GM12878 (cell line): ENCODE measurements around the gene FAM13C. TPM values are rescaled to one million over a fixed set of nuclear protein-coding genes. Genes with fewer than 3 reads are reported as not detected.

Experiments
- ATAC-seq: fragments of 200-7000 bp; cut with Tn5 transposase; 3 replicates; pipeline ENCODE4 v1.9.1; 2020; ENCODE audit warnings: mild to moderate bottlenecking, moderate library complexity
- BruUV-seq: library from RNA; stranded (reverse); fragments of 400-500 nt; replicated peaks from 2 replicates; lab custom pipeline; 2021; lab: Mats Ljungman, UMichigan
- CTCF ChIA-PET: fragments of 300-600 bp; sonication (Branson Sonifier 250); formaldehyde crosslinking; extraction: SDS; loops from one replicate; lab custom pipeline; 2021; ENCODE audit warnings: inconsistent platforms; lab: Yijun Ruan, JAX
- POLR2A ChIA-PET: fragments of 350-600 bp; formaldehyde crosslinking; extraction: SDS; loops from one replicate; lab custom pipeline; 2021; ENCODE audit warnings: inconsistent platforms; lab: Charles Lee
- RAD21 ChIA-PET: fragments of 300-600 bp; sonication (Branson Sonifier 250); formaldehyde crosslinking; loops from one replicate; lab custom pipeline; 2023; ENCODE audit warnings: antibody characterized with exemption; ENCODE audit not compliant: unreplicated experiment; lab: Charles Lee
- SMC1A ChIA-PET: fragments of 300-600 bp; sonication (Branson Sonifier 250); formaldehyde crosslinking; loops from one replicate; lab custom pipeline; 2023; ENCODE audit not compliant: unreplicated experiment, uncharacterized antibody; lab: Charles Lee
- DNase-seq: peaks from one replicate; pipeline ENCODE4 v3.0.0-alpha.2; 2011; ENCODE audit warnings: low read depth, low spot score
- FAIRE-seq: peaks from 3 replicates; lab custom pipeline; 2011; peaks lifted over from hg19 to GRCh38; lab: Jason Lieb, UNC
- H2AFZ ChIP-seq: 2 replicates; pipeline ENCODE4 v1.6.0; 2011; ENCODE audit warnings: low read depth, low read length, control low read depth; ENCODE audit not compliant: control insufficient read depth
- H3K27ac ChIP-seq: 2 replicates; pipeline ENCODE4 v1.5.1; 2011; ENCODE audit warnings: control low read depth; ENCODE audit not compliant: control insufficient read depth, insufficient read depth
- H3K27me3 ChIP-seq, 2 experiments: replicated peaks in 1 of 2; 2 replicates each; pipeline versions ENCODE4 v1.6.0 to v1.6.1; 2011; ENCODE audit warnings: low read length in 1 of 2; ENCODE audit not compliant: control insufficient read depth in 2 of 2, insufficient read depth in 2 of 2
- H3K36me3 ChIP-seq, 2 experiments: 2 replicates each; pipeline ENCODE4 v1.5.1; 2011; ENCODE audit warnings: low read length in 1 of 2; ENCODE audit not compliant: control insufficient read depth in 2 of 2, insufficient read depth in 2 of 2
- H3K4me1 ChIP-seq: 2 replicates; pipeline ENCODE4 v1.6.1; 2011; ENCODE audit warnings: mild to moderate bottlenecking, low read length, moderate library complexity, mixed read lengths; ENCODE audit not compliant: control insufficient read depth, insufficient read depth
- H3K4me2 ChIP-seq: 2 replicates; pipeline ENCODE4 v1.6.0; 2011; ENCODE audit warnings: control low read depth; ENCODE audit not compliant: control insufficient read depth, insufficient read depth
- H3K4me3 ChIP-seq: fragments of 200-600 bp; sonication (generic); 2 replicates; pipeline ENCODE4 v1.5.1; 2016
- H3K79me2 ChIP-seq: 2 replicates; pipeline ENCODE4 v1.6.0; 2011; ENCODE audit warnings: low read length; ENCODE audit not compliant: control insufficient read depth, insufficient read depth
- H3K9ac ChIP-seq: 2 replicates; pipeline ENCODE4 v1.8.0; 2011; ENCODE audit warnings: low read length, control low read depth, mixed read lengths; ENCODE audit not compliant: control insufficient read depth, insufficient read depth
- H3K9me3 ChIP-seq: replicated peaks from 3 replicates; pipeline ENCODE4 v1.5.1; 2011; ENCODE audit warnings: mild to moderate bottlenecking, low read length; ENCODE audit not compliant: control insufficient read depth, insufficient read depth
- H4K20me1 ChIP-seq: 2 replicates; pipeline ENCODE4 v1.6.0; 2011; ENCODE audit not compliant: control insufficient read depth, insufficient read depth
- BCL11A ChIP-seq: IDR thresholded peaks from 2 replicates; pipeline ENCODE4 v1.6.1; 2011; ENCODE audit warnings: low read depth, low read length
- DPF2 ChIP-seq: fragments of 450-650 bp; IDR thresholded peaks from 2 replicates; pipeline ENCODE4 v1.6.1; 2017; ENCODE audit warnings: mild to moderate bottlenecking
- ETV6 ChIP-seq, 2 experiments: fragments of 450-650 bp in 1 of 2; IDR thresholded peaks in 1 of 2; conservative IDR thresholded peaks in 1 of 2; 2 replicates each; pipeline ENCODE4 v1.6.1; 2014; ENCODE audit warnings: antibody characterized with exemption in 1 of 2, borderline replicate concordance in 1 of 2, low read depth in 1 of 2, mild to moderate bottlenecking in 1 of 2, moderate library complexity in 1 of 2
- FOXM1 ChIP-seq: IDR thresholded peaks from 2 replicates; pipeline ENCODE4 v1.6.1; 2012; ENCODE audit warnings: low read depth, mild to moderate bottlenecking, inconsistent platforms, low read length, moderate library complexity
- HCFC1 ChIP-seq: fragments of 150-350 bp; IDR thresholded peaks from 2 replicates; pipeline ENCODE4 v1.6.1; 2014; ENCODE audit warnings: low read length
- HDAC2 ChIP-seq: fragments of 200-600 bp; sonication (generic); IDR thresholded peaks from 2 replicates; pipeline ENCODE4 v1.6.1; 2017
- JUNB ChIP-seq: IDR thresholded peaks from 2 replicates; pipeline ENCODE4 v1.6.1; 2016; ENCODE audit warnings: antibody characterized with exemption, mild to moderate bottlenecking
- NBN ChIP-seq: fragments of 450-650 bp; IDR thresholded peaks from 2 replicates; pipeline ENCODE4 v1.6.1; 2016
- NFYB ChIP-seq: IDR thresholded peaks from 2 replicates; pipeline ENCODE4 v1.6.1; 2011; ENCODE audit warnings: low read depth, mild to moderate bottlenecking, low read length, improper control_type of control experiment, moderate library complexity; ENCODE audit not compliant: insufficient read depth
- POLR2AphosphoS5 ChIP-seq: IDR thresholded peaks from 2 replicates; pipeline ENCODE4 v1.6.1; 2011; ENCODE audit warnings: mild to moderate bottlenecking, low read length, inconsistent platforms
- RB1 ChIP-seq: fragments of 450-650 bp; formaldehyde crosslinking; IDR thresholded peaks from 2 replicates; pipeline ENCODE4 v1.6.1; 2017; ENCODE audit warnings: mild to moderate bottlenecking, borderline replicate concordance
- RFX5 ChIP-seq: IDR thresholded peaks from 2 replicates; pipeline ENCODE4 v1.6.1; 2011; ENCODE audit warnings: low read depth, low read length, improper control_type of control experiment
- SMARCA5 ChIP-seq: fragments of 450-650 bp; IDR thresholded peaks from 2 replicates; pipeline ENCODE4 v1.6.1; 2017; ENCODE audit warnings: mild to moderate bottlenecking
- TAF1 ChIP-seq: IDR thresholded peaks from 2 replicates; pipeline ENCODE4 v1.6.1; 2011; ENCODE audit warnings: mild to moderate bottlenecking, low read depth, low read length, borderline replicate concordance
- TCF12 ChIP-seq: IDR thresholded peaks from 2 replicates; pipeline ENCODE4 v1.6.1; 2011; ENCODE audit warnings: low read depth, mild to moderate bottlenecking, low read length
- WGBS: methylation state at CpG from one replicate; pipeline ENCODE4 v1.1.6; 2016; ENCODE audit warnings: low lambda C conversion rate; ENCODE audit not compliant: insufficient replicate concordance, insufficient coverage; ENCODE audit errors: missing lambda C conversion rate; 5-methylcytosine and 5-hydroxymethylcytosine counted together
- in situ Hi-C: fragments of 300-500 bp; cut with MboI; formaldehyde crosslinking; loops from 9 replicates; pipeline ENCODE4 v1.14.3; 2018; ENCODE audit warnings: mixed read lengths
- intact Hi-C: fragments of 100-400 bp; cut with micrococcal nuclease; formaldehyde crosslinking; loops from one replicate; pipeline ENCODE4 v1.14.2; 2022; ENCODE audit not compliant: unreplicated experiment
- polyA plus RNA-seq, 11 experiments: library from polyadenylated mRNA; depleted of rRNA in 4 of 11; unstranded in 6 of 11; stranded (reverse) in 5 of 11; fragments of >200 nt; fragmentation: Nextera tagmentation in 4 of 11; fragmentation: Illumina TruSeq in 1 of 11; extraction: Ambion mirVana in 4 of 11; extraction: Trizol in 1 of 11; gene quantifications; 1 replicate in 1 of 11; 2 replicates in 10 of 11; pipeline versions ENCODE4 v1.2.1 to v1.2.3, GENCODE V29; 2011 to 2016; ENCODE audit warnings: inconsistent platforms in 2 of 11, missing spikeins in 2 of 11, low read depth in 1 of 11
- total RNA-seq, 4 experiments: library from RNA; depleted of rRNA in 3 of 4; stranded (reverse); fragments of >200 nt in 3 of 4; fragmentation: Illumina TruSeq in 1 of 4; extraction: Trizol in 1 of 4; gene quantifications; 2 replicates each; pipeline versions ENCODE4 v1.2.1 to v1.2.3, GENCODE V29; 2013 to 2021
- TF ChIP-seq, protein P1 (sequence below): IDR thresholded peaks from 2 replicates; pipeline ENCODE4 v1.6.1; 2012; ENCODE audit warnings: low read depth, low read length, improper control_type of control experiment
- TF ChIP-seq, protein P2 (sequence below): fragments of 450-650 bp; formaldehyde crosslinking; IDR thresholded peaks from 2 replicates; pipeline ENCODE4 v1.4.0; 2020; ENCODE audit warnings: mild to moderate bottlenecking, moderate library complexity
- TF ChIP-seq, protein P3 (sequence below): fragments of 450-650 bp; IDR thresholded peaks from 2 replicates; pipeline ENCODE4 v1.6.1; 2017; ENCODE audit warnings: low read depth, mild to moderate bottlenecking, moderate library complexity
- TF ChIP-seq, protein P4 (sequence below): IDR thresholded peaks from 2 replicates; pipeline ENCODE4 v1.6.1; 2012; ENCODE audit warnings: low read depth, low read length, improper control_type of control experiment

FAM13C gene
- total and polyA plus RNA-seq, 10 of the 15 experiments (the other 5 are each of a cell fraction or from before 2014, with no cell fraction given): 0.04 to 0.31 (median 0.13) TPM; not detected in 5

DNA sequence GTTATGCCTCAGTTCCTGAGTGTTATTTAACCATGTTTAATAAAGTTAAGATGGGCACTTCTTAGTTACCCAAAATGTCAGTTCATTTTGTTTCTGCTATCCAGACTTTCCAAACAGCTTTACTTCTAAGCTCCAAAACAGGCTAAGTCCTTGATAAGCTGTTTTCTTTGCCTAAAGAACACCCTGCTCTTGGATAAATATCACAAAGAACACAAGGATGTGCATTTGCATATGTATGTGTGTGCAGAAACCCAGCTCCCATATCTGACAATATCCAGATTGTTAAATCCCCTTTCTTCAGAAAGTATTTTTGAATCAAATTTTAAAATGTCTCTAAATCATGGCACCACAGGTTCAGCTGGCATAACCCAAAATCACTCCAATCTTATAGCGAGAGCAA, 19.6 kb downstream of the FAM13C start:
- DNase-seq: no peak
- SMC1A ChIA-PET: interaction anchor here (1.3 kb wide), 1 partner anchor 391 kb away, joined by 4 read pairs; no protein-coding TSS in a partner anchor
- TF ChIP-seq ETV6 (conservative IDR thresholded peaks at IDR 0.05 in 1 of 2, IDR thresholded peaks at IDR 0.05 in 1 of 2; ENCODE audit: borderline replicate concordance in 1 of 2, low read depth in 1 of 2) (no peak), NBN (no peak), DPF2 (no peak), HCFC1 (no peak), RFX5 (no peak), RB1 (no peak), JUNB (no peak), HDAC2 (no peak), TAF1 (no peak), POLR2AphosphoS5 (no peak), TCF12 (no peak), FOXM1 (no peak), NFYB (no peak), SMARCA5 (no peak), BCL11A (no peak)
- TF ChIP-seq, protein P1, sequence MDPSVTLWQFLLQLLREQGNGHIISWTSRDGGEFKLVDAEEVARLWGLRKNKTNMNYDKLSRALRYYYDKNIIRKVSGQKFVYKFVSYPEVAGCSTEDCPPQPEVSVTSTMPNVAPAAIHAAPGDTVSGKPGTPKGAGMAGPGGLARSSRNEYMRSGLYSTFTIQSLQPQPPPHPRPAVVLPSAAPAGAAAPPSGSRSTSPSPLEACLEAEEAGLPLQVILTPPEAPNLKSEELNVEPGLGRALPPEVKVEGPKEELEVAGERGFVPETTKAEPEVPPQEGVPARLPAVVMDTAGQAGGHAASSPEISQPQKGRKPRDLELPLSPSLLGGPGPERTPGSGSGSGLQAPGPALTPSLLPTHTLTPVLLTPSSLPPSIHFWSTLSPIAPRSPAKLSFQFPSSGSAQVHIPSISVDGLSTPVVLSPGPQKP: no peak
- TF ChIP-seq, protein P2, sequence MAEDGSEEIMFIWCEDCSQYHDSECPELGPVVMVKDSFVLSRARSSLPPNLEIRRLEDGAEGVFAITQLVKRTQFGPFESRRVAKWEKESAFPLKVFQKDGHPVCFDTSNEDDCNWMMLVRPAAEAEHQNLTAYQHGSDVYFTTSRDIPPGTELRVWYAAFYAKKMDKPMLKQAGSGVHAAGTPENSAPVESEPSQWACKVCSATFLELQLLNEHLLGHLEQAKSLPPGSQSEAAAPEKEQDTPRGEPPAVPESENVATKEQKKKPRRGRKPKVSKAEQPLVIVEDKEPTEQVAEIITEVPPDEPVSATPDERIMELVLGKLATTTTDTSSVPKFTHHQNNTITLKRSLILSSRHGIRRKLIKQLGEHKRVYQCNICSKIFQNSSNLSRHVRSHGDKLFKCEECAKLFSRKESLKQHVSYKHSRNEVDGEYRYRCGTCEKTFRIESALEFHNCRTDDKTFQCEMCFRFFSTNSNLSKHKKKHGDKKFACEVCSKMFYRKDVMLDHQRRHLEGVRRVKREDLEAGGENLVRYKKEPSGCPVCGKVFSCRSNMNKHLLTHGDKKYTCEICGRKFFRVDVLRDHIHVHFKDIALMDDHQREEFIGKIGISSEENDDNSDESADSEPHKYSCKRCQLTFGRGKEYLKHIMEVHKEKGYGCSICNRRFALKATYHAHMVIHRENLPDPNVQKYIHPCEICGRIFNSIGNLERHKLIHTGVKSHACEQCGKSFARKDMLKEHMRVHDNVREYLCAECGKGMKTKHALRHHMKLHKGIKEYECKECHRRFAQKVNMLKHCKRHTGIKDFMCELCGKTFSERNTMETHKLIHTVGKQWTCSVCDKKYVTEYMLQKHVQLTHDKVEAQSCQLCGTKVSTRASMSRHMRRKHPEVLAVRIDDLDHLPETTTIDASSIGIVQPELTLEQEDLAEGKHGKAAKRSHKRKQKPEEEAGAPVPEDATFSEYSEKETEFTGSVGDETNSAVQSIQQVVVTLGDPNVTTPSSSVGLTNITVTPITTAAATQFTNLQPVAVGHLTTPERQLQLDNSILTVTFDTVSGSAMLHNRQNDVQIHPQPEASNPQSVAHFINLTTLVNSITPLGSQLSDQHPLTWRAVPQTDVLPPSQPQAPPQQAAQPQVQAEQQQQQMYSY (CRISPR knock-in tag): no peak
- TF ChIP-seq, protein P3, sequence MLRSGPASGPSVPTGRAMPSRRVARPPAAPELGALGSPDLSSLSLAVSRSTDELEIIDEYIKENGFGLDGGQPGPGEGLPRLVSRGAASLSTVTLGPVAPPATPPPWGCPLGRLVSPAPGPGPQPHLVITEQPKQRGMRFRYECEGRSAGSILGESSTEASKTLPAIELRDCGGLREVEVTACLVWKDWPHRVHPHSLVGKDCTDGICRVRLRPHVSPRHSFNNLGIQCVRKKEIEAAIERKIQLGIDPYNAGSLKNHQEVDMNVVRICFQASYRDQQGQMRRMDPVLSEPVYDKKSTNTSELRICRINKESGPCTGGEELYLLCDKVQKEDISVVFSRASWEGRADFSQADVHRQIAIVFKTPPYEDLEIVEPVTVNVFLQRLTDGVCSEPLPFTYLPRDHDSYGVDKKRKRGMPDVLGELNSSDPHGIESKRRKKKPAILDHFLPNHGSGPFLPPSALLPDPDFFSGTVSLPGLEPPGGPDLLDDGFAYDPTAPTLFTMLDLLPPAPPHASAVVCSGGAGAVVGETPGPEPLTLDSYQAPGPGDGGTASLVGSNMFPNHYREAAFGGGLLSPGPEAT: no peak
- TF ChIP-seq, protein P4, sequence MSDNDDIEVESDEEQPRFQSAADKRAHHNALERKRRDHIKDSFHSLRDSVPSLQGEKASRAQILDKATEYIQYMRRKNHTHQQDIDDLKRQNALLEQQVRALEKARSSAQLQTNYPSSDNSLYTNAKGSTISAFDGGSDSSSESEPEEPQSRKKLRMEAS: no peak
- intact Hi-C loops: no loop called here
- Histone ChIP-seq H3K27ac (no peak overlapping the region), H3K4me2 (no peak overlapping the region), H2AFZ (no peak overlapping the region), H3K4me3 (no peak overlapping the region), H3K9ac (no peak overlapping the region), H3K4me1 (no peaks in the 10 kb centered on the region), H3K27me3 (0 out of 4 replicates have a peak, but pooled peaks cover 0 to 1% of the 10 kb centered on the region in 2 experiments), H3K79me2 (no peaks in the 10 kb centered on the region), H3K36me3 (no peaks in the 10 kb centered on the region), H4K20me1 (no peaks in the 10 kb centered on the region), H3K9me3 (no peaks in the 10 kb centered on the region)
- in situ Hi-C loops: no loop called here
- CTCF ChIA-PET: interaction anchor here (0.9 kb wide), 1 partner anchor 16 kb away, joined by 3 read pairs; no protein-coding TSS in a partner anchor
- RAD21 ChIA-PET: no interaction called here
- ATAC-seq: no peak
- no peak for FAIRE-seq
- no TSS peak for BruUV-seq
- POLR2A ChIA-PET: no interaction called here
- WGBS: 24% methylated on average over 1 of the region's 1 CpG
